Omental fat pad (tissue), 4 donors: ENCODE measurements around the gene ARHGEF3. TPM values are rescaled to one million over a fixed set of nuclear protein-coding genes. Genes with fewer than 3 reads are reported as not detected.
A peak's percentile ranks its signal among the peaks of the same experiment; 100 is the strongest.

Source experiments
- ATAC-seq: fragments of 150-250 bp; one replicate; pipeline ENCODE4 v1.9.1; 2016; ENCODE audit warnings: mild to moderate bottlenecking, moderate library complexity; ENCODE audit not compliant: low FRiP score
- DNase-seq: peaks from one replicate; pipeline ENCODE4 v3.0.0-alpha.2; 2019; ENCODE audit warnings: low spot score
- total RNA-seq, 4 donors: library from RNA; depleted of rRNA; stranded (reverse); fragments of >200 nt; gene quantifications; one replicate each; pipeline ENCODE4 v1.1.0, GENCODE V29; 2016
- TF ChIP-seq, protein P1 (sequence below), 3 donors: fragments of 450-650 bp; IDR thresholded peaks; one replicate each; pipeline ENCODE4 v1.5.1; 2016 to 2017; ENCODE audit warnings: antibody characterized with exemption in 3 of 3, mild to moderate bottlenecking in 3 of 3, moderate library complexity in 2 of 3

The ARHGEF3 gene
- total RNA-seq, 4 donors from 2014 or later, result 16.9 to 26.3 (median 21.9) TPM

- TF ChIP-seq, protein P1, sequence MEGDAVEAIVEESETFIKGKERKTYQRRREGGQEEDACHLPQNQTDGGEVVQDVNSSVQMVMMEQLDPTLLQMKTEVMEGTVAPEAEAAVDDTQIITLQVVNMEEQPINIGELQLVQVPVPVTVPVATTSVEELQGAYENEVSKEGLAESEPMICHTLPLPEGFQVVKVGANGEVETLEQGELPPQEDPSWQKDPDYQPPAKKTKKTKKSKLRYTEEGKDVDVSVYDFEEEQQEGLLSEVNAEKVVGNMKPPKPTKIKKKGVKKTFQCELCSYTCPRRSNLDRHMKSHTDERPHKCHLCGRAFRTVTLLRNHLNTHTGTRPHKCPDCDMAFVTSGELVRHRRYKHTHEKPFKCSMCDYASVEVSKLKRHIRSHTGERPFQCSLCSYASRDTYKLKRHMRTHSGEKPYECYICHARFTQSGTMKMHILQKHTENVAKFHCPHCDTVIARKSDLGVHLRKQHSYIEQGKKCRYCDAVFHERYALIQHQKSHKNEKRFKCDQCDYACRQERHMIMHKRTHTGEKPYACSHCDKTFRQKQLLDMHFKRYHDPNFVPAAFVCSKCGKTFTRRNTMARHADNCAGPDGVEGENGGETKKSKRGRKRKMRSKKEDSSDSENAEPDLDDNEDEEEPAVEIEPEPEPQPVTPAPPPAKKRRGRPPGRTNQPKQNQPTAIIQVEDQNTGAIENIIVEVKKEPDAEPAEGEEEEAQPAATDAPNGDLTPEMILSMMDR (IDR thresholded peaks at IDR 0.05), result no peak
- ATAC-seq (peak; percentile 91), DNase-seq (peak; percentile 47)
Measured at GRCh38 chr3:56683122-56683817, 118.5 kb downstream of the ARHGEF3 start, which contains the start of gene TASOR. TSS of gene TASOR (minus strand) at chr3:56683265. CDS start at chr3:56683006, 259 bp downstream.

GRCh38 chr3:56682462-56683121, 119.2 kb downstream of the ARHGEF3 start:
- ATAC-seq, result peak; percentile 91
- TF ChIP-seq, protein P1 (IDR thresholded peaks at IDR 0.05), result no peak
- peak; percentile 48 for DNase-seq

GRCh38 chr3:56681984-56682461, 119.7 kb downstream of the ARHGEF3 start:
- DNase-seq, result no peak
- TF ChIP-seq, protein P1 (IDR thresholded peaks at IDR 0.05), result no peak
- ATAC-seq, result no peak

DNA sequence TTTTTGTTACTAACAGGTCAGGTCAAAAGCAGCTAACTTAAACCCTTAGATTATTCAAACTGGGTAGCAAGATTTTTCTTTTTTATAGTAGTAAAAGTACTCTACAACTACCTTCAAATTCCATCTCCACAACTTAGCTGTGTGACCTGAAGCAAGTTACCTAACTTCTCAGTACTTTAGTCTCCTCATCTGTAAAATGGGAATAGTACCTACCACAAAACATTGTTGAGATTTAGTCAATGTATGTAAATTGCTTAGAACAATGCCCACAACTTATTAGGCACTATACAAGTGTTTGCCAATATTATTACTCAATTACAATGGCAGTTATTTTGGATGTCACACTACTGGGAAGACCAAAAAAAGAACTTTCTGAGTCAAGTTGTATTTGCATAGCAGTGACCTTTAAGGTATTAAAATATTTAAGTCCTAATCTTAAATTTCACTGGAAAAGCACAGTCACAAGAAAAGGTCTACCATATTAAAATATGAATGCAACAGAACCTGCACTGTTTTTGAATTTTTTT, 121.6 kb downstream of the ARHGEF3 start:
- ATAC-seq, result no peak
- no peak for DNase-seq
- TF ChIP-seq, protein P1 (IDR thresholded peaks at IDR 0.05), result no peak

Other genes starting within 250 kb of the ARHGEF3 start
- gene CCDC66, start 244.8 kb downstream of the ARHGEF3 start, total RNA-seq, result 10 to 100 TPM; 20.0 to 39.1 (median 27.2) TPM
- gene TASOR, start 118.7 kb downstream of the ARHGEF3 start, total RNA-seq, result 10 to 100 TPM; 44.2 to 86.4 (median 59.9) TPM